ENCODE measurements around the gene EXTL1.

The EXTL1 gene

GRCh38 chr1:26044971-26045721, 23.6 kb downstream of the EXTL1 start:
- no peak for DNase-seq

GRCh38 chr1:26045722-26046245, 24.2 kb downstream of the EXTL1 start, which contains the start of gene SLC30A2:
Gene SLC30A2, minus strand, starts transcription at chr1:26046118. Its CDS starts 222 bp downstream, at chr1:26045896.
- no peak for DNase-seq

- no peak for DNase-seq
Observed at GRCh38 chr1:26046246-26047095, 24.9 kb downstream of the EXTL1 start.

- DNase-seq = no peak
Observed at GRCh38 chr1:26047278-26047874, 25.8 kb downstream of the EXTL1 start.

GRCh38 chr1:26049531-26050247, 28.1 kb downstream of the EXTL1 start:
- no peak for DNase-seq

GRCh38 chr1:26050248-26050640, 28.7 kb downstream of the EXTL1 start:
- DNase-seq = no peak

- no peak for DNase-seq
Observed at GRCh38 chr1:26053718-26054560, 32.4 kb downstream of the EXTL1 start.

- no peak for DNase-seq
Observed at GRCh38 chr1:26055041-26055440, 33.5 kb downstream of the EXTL1 start.

GRCh38 chr1:26057189-26057588, 35.6 kb downstream of the EXTL1 start:
- no peak for DNase-seq

GRCh38 chr1:26058052-26058595, 36.5 kb downstream of the EXTL1 start:
- no peak for DNase-seq

- DNase-seq = no peak
Observed at GRCh38 chr1:26059906-26060305, 38.3 kb downstream of the EXTL1 start.

- DNase-seq = no peak
Observed at GRCh38 chr1:26060832-26061574, 39.4 kb downstream of the EXTL1 start.

GRCh38 chr1:26064553-26064952, 43.0 kb downstream of the EXTL1 start:
- DNase-seq = no peak

- no peak for DNase-seq
Observed at GRCh38 chr1:26066160-26066559, 44.6 kb downstream of the EXTL1 start.

- DNase-seq = no peak
Observed at GRCh38 chr1:26066857-26067256, 45.3 kb downstream of the EXTL1 start.

GRCh38 chr1:26067432-26067911, 45.9 kb downstream of the EXTL1 start, which contains the start of gene TRIM63:
Gene TRIM63, minus strand, starts transcription at chr1:26067630. Its CDS starts 136 bp downstream, at chr1:26067494.
- no peak for DNase-seq

GRCh38 chr1:26069941-26070295, 48.3 kb downstream of the EXTL1 start:
- no peak for DNase-seq

GRCh38 chr1:26070296-26070962, 48.9 kb downstream of the EXTL1 start:
- no peak for DNase-seq

- DNase-seq = no peak
Observed at GRCh38 chr1:26070963-26071342, 49.4 kb downstream of the EXTL1 start.

- DNase-seq = no peak
Observed at GRCh38 chr1:26072305-26072704, 50.7 kb downstream of the EXTL1 start.

Data from stimulated activated CD4-positive, alpha-beta T cell treated with anti-CD3 and anti-CD28 coated beads, Interleukin-4, amount 100 ng/mL, for 24 hours (primary cell).